Measurements from ENCODE around the gene CDCA5. TPM values are rescaled to one million over a fixed set of nuclear protein-coding genes. Genes with fewer than 3 reads are reported as not detected.
"Not testable (repeated sequence)": the region's sequence is repeated elsewhere in the genome, so short reads cannot be mapped to it uniquely, and the experiment has no call there.

Gene CDCA5
- polyA plus RNA-seq, 3 donors = 18.3 to 23.6 (median 22.6) TPM

- DNase-seq = peak; percentile 96
These were observed 38.2 kb upstream of the CDCA5 start, which contains the start of the genes FAU and MRPL49 for GRCh38 chr11:65121865-65122696. Gene FAU, minus strand, starts transcription at chr11:65122134. Its CDS starts 321 bp downstream, at chr11:65121813. Gene MRPL49, plus strand, starts transcription at chr11:65122321. Its CDS starts 26 bp downstream, at chr11:65122347.

GRCh38 chr11:65121447-65121864, 37.6 kb upstream of the CDCA5 start:
- no peak for DNase-seq

GRCh38 chr11:65120831-65121230, 37.0 kb upstream of the CDCA5 start:
- DNase-seq = no peak

GRCh38 chr11:65119670-65119995, 35.8 kb upstream of the CDCA5 start:
- DNase-seq = no peak

- DNase-seq = not testable (repeated sequence)
These were observed 35.2 kb upstream of the CDCA5 start for GRCh38 chr11:65118891-65119669.

GRCh38 chr11:65118097-65118837, 34.4 kb upstream of the CDCA5 start:
- no peak for DNase-seq

GRCh38 chr11:65117206-65118096, 33.6 kb upstream of the CDCA5 start, which contains the start of gene ZNHIT2:
Gene ZNHIT2, minus strand, starts transcription at chr11:65117701. Its CDS starts 48 bp downstream, at chr11:65117653.
- peak; percentile 99 for DNase-seq

- no peak for DNase-seq
These were observed 32.7 kb upstream of the CDCA5 start for GRCh38 chr11:65116370-65117205.

- no peak for DNase-seq
These were observed 31.7 kb upstream of the CDCA5 start for GRCh38 chr11:65115361-65116082.

- no peak for DNase-seq
These were observed 30.8 kb upstream of the CDCA5 start for GRCh38 chr11:65114538-65115171.

- no peak for DNase-seq
These were observed 30.0 kb upstream of the CDCA5 start for GRCh38 chr11:65113839-65114238.

- no peak for DNase-seq
These were observed 29.5 kb upstream of the CDCA5 start for GRCh38 chr11:65113361-65113756.

GRCh38 chr11:65112546-65113360, 28.9 kb upstream of the CDCA5 start:
- DNase-seq = no peak

- DNase-seq = peak; percentile 95
These were observed 28.1 kb upstream of the CDCA5 start, which contains the start of gene TM7SF2 for GRCh38 chr11:65111744-65112545. Gene TM7SF2, plus strand, starts transcription at chr11:65111872. Its CDS starts 144 bp downstream, at chr11:65112016.

- DNase-seq = no peak
These were observed 27.4 kb upstream of the CDCA5 start for GRCh38 chr11:65111159-65111743.

- peak; percentile 82 for DNase-seq
These were observed 26.6 kb upstream of the CDCA5 start for GRCh38 chr11:65110354-65110861.

All from renal pelvis (tissue), 4 donors.